ENCODE data around the gene SPEF1. TPM values are rescaled to one million over a fixed set of nuclear protein-coding genes. Genes with fewer than 3 reads are reported as not detected.

SPEF1 gene
- total and polyA plus RNA-seq, 2 of the 4 experiments (the other 2 are of a cell fraction) = 0.15 TPM; not detected in 1

DNA sequence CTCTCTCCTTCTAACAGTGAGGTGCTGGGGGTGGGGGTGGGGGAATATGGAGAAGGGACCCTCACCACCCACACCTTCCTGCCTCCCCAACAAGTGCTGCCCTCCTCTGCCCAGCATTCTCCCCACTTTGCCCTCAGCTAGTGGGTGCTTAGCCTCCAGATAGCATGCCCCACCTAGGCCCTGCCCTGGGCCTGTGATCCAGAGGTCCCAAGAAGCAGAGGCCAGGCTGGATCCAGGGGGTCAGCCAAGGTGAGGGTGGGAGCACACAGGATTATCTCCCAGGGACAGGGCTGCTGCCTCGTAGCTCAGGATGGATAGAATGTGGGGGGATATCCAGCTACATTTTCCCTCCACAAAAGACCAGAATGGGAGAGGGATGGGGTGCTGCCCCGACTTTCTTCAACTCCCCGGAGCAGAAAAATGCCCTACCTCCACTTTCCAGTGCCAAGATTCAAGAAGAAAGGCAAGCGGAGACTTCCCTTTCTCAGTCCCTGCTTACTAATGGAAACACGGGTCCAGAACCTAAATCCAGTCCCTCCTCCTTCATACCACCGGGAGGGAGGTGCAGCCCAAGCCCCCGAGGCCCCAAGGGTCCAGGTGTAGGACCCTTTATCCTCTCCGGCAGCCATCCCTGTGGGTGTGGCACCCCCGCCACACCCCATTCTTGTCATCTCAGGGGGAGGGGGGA is 14.7 kb downstream of the SPEF1 start (continued):
- no peak for TF ChIP-seq MAFK (IDR thresholded peaks at IDR 0.05; ENCODE audit: low read depth, low read length)

DNA sequence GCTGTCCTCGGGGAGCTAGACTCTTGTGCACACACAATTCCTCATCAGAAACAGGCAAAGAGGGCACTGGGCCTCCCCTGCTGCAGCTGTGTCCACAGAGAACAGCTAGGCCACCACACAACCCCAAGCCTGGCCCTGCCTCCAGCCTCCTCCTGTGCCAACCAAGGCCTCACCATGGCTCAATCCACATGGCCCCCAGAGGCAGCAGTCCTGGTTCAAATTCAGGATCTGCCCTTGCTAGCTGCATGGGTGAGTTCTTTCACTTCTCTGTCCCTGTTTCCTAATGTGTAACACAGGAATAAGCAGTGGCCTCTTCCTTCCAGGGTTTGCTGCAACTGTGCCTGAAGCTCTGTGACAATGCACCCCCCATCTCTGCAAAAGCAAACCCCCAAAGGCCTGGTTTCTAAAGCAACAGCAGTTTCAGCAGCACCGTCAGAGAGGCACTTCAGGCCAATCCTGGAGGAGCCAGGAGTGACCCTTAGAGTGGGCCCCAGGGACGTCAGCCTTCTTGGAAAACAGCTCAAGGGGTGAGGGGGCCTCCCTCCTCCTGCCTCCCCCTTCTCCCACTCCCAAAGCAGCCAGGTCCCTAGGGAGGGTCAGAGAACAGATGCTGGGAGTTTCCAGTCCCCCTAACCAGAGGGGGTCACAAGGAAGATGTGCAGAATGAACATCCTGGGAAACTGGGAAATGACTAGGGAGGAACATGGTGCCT is 15.9 kb downstream of the SPEF1 start:
- H4K5ac ChIP-seq (ENCODE audit: low read depth, low read length) = no peak overlapping the region
- H3K9ac ChIP-seq (ENCODE audit: low read depth, low read length) = no peak overlapping the region
- 71% methylated on average over 1 of the region's 3 CpGs; no CpG with 5 or more reads in 1 of the 2 experiments for WGBS, 2 experiments (ENCODE audit: extremely low coverage in 2 of 2, insufficient read length in 1 of 2)
- H3K4me2 ChIP-seq (ENCODE audit: low read depth, low read length) = no peak overlapping the region
- no TSS peak for BruUV-seq (replicated peaks)
- no peaks in the 10 kb centered on the region; the same call in 1 of the 2 replicates for H4K20me1 ChIP-seq (ENCODE audit: insufficient read depth, low read length)
- H3K36me3 ChIP-seq (ENCODE audit: control insufficient read depth, insufficient read depth, low read length) = no peaks in the 10 kb centered on the region; the same call in 1 of the 2 replicates
- H3K9me1 ChIP-seq (ENCODE audit: insufficient read depth, low read length) = no peaks in the 10 kb centered on the region; the same call in 1 of the 2 replicates
- ATAC-seq (ENCODE audit: low read depth) = no peak
- in situ Hi-C loops (cut with MboI; ENCODE audit: low sequenced_read_pairs) (no loop called here), intact Hi-C loops (cut with micrococcal nuclease) (loop anchor here (5.0 kb wide), 1 partner anchor 88 kb away; no protein-coding TSS in a partner anchor), dilution Hi-C loops (cut with HindIII; ENCODE audit: low sequenced_read_pairs, unreplicated experiment) (no loop called here)
- H2AK9ac ChIP-seq (replicated peaks; ENCODE audit: low read depth, low read length, poor library complexity) = no peak overlapping the region
- H3K27ac ChIP-seq (ENCODE audit: insufficient read depth, low read length) = no peak overlapping the region
- POLR2A ChIA-PET (ENCODE audit: unreplicated experiment) = no interaction called here
- peaks cover 16 to 42% of the 10 kb centered on the region in 2 experiments for H3K79me1 ChIP-seq (ENCODE audit: low read depth in 1 of 2, low read length in 2 of 2)
- no peak overlapping the region for H2AK5ac ChIP-seq (ENCODE audit: low read depth, low read length)
- no peak overlapping the region for H3K23ac ChIP-seq (ENCODE audit: low read depth, low read length)
- H4K8ac ChIP-seq (ENCODE audit: low read depth in 2 of 2, low read length in 2 of 2) = no peak overlapping the region
- TF ChIP-seq BHLHE40 (IDR thresholded peaks at IDR 0.05; ENCODE audit: low read depth, low read length) = no peak
- no peak for TF ChIP-seq RCOR1 (IDR thresholded peaks at IDR 0.05; ENCODE audit: insufficient replicate concordance, low read length)
- H4K91ac ChIP-seq (ENCODE audit: insufficient read depth, low read depth, low read length) = no peak overlapping the region
- no peaks in the 10 kb centered on the region for H3K27me3 ChIP-seq (ENCODE audit: control insufficient read depth, insufficient read depth, low read length)
- H3K18ac ChIP-seq (ENCODE audit: low read depth, low read length) = no peak overlapping the region
- H3K4me3 ChIP-seq (ENCODE audit: insufficient read depth, low read depth, low read length) = no peak overlapping the region
- no peak overlapping the region for H3K4ac ChIP-seq (ENCODE audit: low read depth, low read length)
- H2BK15ac ChIP-seq (ENCODE audit: low read depth, low read length) = no peak overlapping the region
- peaks cover 11% of the 10 kb centered on the region for H3K4me1 ChIP-seq (ENCODE audit: control insufficient read depth, insufficient read depth, low read length)
- H3K14ac ChIP-seq (replicated peaks; ENCODE audit: low read depth, low read length) = no peak overlapping the region
- DNase-seq = no peak
- H2BK5ac ChIP-seq (ENCODE audit: low read depth, low read length, poor library complexity, severe bottlenecking) = no peak overlapping the region
- H2BK120ac ChIP-seq (ENCODE audit: low read depth, low read length) = no peak overlapping the region
- no peak overlapping the region for H2BK20ac ChIP-seq (ENCODE audit: low read depth, low read length)
- H3K9me3 ChIP-seq (ENCODE audit: control insufficient read depth, insufficient read depth, low read length) = no peaks in the 10 kb centered on the region
- H2AFZ ChIP-seq (replicated peaks; ENCODE audit: low read length, poor library complexity) = no peak overlapping the region
- H3K56ac ChIP-seq (ENCODE audit: extremely low read depth, insufficient read depth, low read length) = no peak overlapping the region
- CTCF ChIA-PET = no interaction called here

Measured in IMR-90 (cell line).